GM12878 (cell line): Measurements from ENCODE around the gene PSMD1. TPM values are rescaled to one million over a fixed set of nuclear protein-coding genes. Genes with fewer than 3 reads are reported as not detected.

Experiments used
- ATAC-seq: fragments of 200-7000 bp; cut with Tn5 transposase; 3 replicates; pipeline ENCODE4 v1.9.1; 2020; ENCODE audit warnings: mild to moderate bottlenecking, moderate library complexity
- BruUV-seq: library from RNA; stranded (reverse); fragments of 400-500 nt; replicated peaks from 2 replicates; lab custom pipeline; 2021; lab: Mats Ljungman, UMichigan
- CTCF ChIA-PET: fragments of 300-600 bp; sonication (Branson Sonifier 250); formaldehyde crosslinking; extraction: SDS; loops from one replicate; lab custom pipeline; 2021; ENCODE audit warnings: inconsistent platforms; lab: Yijun Ruan, JAX
- POLR2A ChIA-PET: fragments of 350-600 bp; formaldehyde crosslinking; extraction: SDS; loops from one replicate; lab custom pipeline; 2021; ENCODE audit warnings: inconsistent platforms; lab: Charles Lee
- RAD21 ChIA-PET: fragments of 300-600 bp; sonication (Branson Sonifier 250); formaldehyde crosslinking; loops from one replicate; lab custom pipeline; 2023; ENCODE audit warnings: antibody characterized with exemption; ENCODE audit not compliant: unreplicated experiment; lab: Charles Lee
- SMC1A ChIA-PET: fragments of 300-600 bp; sonication (Branson Sonifier 250); formaldehyde crosslinking; loops from one replicate; lab custom pipeline; 2023; ENCODE audit not compliant: unreplicated experiment, uncharacterized antibody; lab: Charles Lee
- DNase-seq: peaks from one replicate; pipeline ENCODE4 v3.0.0-alpha.2; 2011; ENCODE audit warnings: low read depth, low spot score
- FAIRE-seq: peaks from 3 replicates; lab custom pipeline; 2011; peaks lifted over from hg19 to GRCh38; lab: Jason Lieb, UNC
- H2AFZ ChIP-seq: 2 replicates; pipeline ENCODE4 v1.6.0; 2011; ENCODE audit warnings: low read depth, low read length, control low read depth; ENCODE audit not compliant: control insufficient read depth
- H3K27ac ChIP-seq: 2 replicates; pipeline ENCODE4 v1.5.1; 2011; ENCODE audit warnings: control low read depth; ENCODE audit not compliant: control insufficient read depth, insufficient read depth
- H3K27me3 ChIP-seq, 2 experiments: replicated peaks in 1 of 2; 2 replicates each; pipeline versions ENCODE4 v1.6.0 to v1.6.1; 2011; ENCODE audit warnings: low read length in 1 of 2; ENCODE audit not compliant: control insufficient read depth in 2 of 2, insufficient read depth in 2 of 2
- H3K36me3 ChIP-seq, 2 experiments: 2 replicates each; pipeline ENCODE4 v1.5.1; 2011; ENCODE audit warnings: low read length in 1 of 2; ENCODE audit not compliant: control insufficient read depth in 2 of 2, insufficient read depth in 2 of 2
- H3K4me1 ChIP-seq: 2 replicates; pipeline ENCODE4 v1.6.1; 2011; ENCODE audit warnings: mild to moderate bottlenecking, low read length, moderate library complexity, mixed read lengths; ENCODE audit not compliant: control insufficient read depth, insufficient read depth
- H3K4me2 ChIP-seq: 2 replicates; pipeline ENCODE4 v1.6.0; 2011; ENCODE audit warnings: control low read depth; ENCODE audit not compliant: control insufficient read depth, insufficient read depth
- H3K4me3 ChIP-seq: fragments of 200-600 bp; sonication (generic); 2 replicates; pipeline ENCODE4 v1.5.1; 2016
- H3K79me2 ChIP-seq: 2 replicates; pipeline ENCODE4 v1.6.0; 2011; ENCODE audit warnings: low read length; ENCODE audit not compliant: control insufficient read depth, insufficient read depth
- H3K9ac ChIP-seq: 2 replicates; pipeline ENCODE4 v1.8.0; 2011; ENCODE audit warnings: low read length, control low read depth, mixed read lengths; ENCODE audit not compliant: control insufficient read depth, insufficient read depth
- H3K9me3 ChIP-seq: replicated peaks from 3 replicates; pipeline ENCODE4 v1.5.1; 2011; ENCODE audit warnings: mild to moderate bottlenecking, low read length; ENCODE audit not compliant: control insufficient read depth, insufficient read depth
- H4K20me1 ChIP-seq: 2 replicates; pipeline ENCODE4 v1.6.0; 2011; ENCODE audit not compliant: control insufficient read depth, insufficient read depth
- BACH1 ChIP-seq: fragments of 450-650 bp; IDR thresholded peaks from 2 replicates; pipeline ENCODE4 v1.6.1; 2017; ENCODE audit warnings: mild to moderate bottlenecking, borderline replicate concordance
- CHD2 ChIP-seq: IDR thresholded peaks from 2 replicates; pipeline ENCODE4 v1.6.1; 2011; ENCODE audit warnings: low read depth, low read length, improper control_type of control experiment, borderline replicate concordance
- CUX1 ChIP-seq: IDR thresholded peaks from 2 replicates; pipeline ENCODE4 v1.6.1; 2012; ENCODE audit warnings: improper control_type of control experiment, low read depth, low read length; ENCODE audit not compliant: insufficient replicate concordance
- IRF4 ChIP-seq: IDR thresholded peaks from 2 replicates; pipeline ENCODE4 v1.6.1; 2011; ENCODE audit warnings: low read depth, low read length
- MYB ChIP-seq: fragments of 150-350 bp; IDR thresholded peaks from 2 replicates; pipeline ENCODE4 v1.6.1; 2014; ENCODE audit warnings: mild to moderate bottlenecking, low read depth, low read length, borderline replicate concordance
- NRF1 ChIP-seq: conservative IDR thresholded peaks from 2 replicates; pipeline ENCODE4 v1.6.1; 2011; ENCODE audit warnings: mild to moderate bottlenecking, low read depth, low read length, improper control_type of control experiment
- POLR2AphosphoS5 ChIP-seq: IDR thresholded peaks from 2 replicates; pipeline ENCODE4 v1.6.1; 2011; ENCODE audit warnings: mild to moderate bottlenecking, low read length, inconsistent platforms
- RB1 ChIP-seq: fragments of 450-650 bp; formaldehyde crosslinking; IDR thresholded peaks from 2 replicates; pipeline ENCODE4 v1.6.1; 2017; ENCODE audit warnings: mild to moderate bottlenecking, borderline replicate concordance
- USF2 ChIP-seq: IDR thresholded peaks from 2 replicates; pipeline ENCODE4 v1.6.1; 2011; ENCODE audit warnings: low read depth, low read length, improper control_type of control experiment, borderline replicate concordance
- YBX1 ChIP-seq: fragments of 450-650 bp; IDR thresholded peaks from 2 replicates; pipeline ENCODE4 v1.6.1; 2016; ENCODE audit warnings: antibody characterized with exemption
- in situ Hi-C: fragments of 300-500 bp; cut with MboI; formaldehyde crosslinking; loops from 9 replicates; pipeline ENCODE4 v1.14.3; 2018; ENCODE audit warnings: mixed read lengths
- intact Hi-C: fragments of 100-400 bp; cut with micrococcal nuclease; formaldehyde crosslinking; loops from one replicate; pipeline ENCODE4 v1.14.2; 2022; ENCODE audit not compliant: unreplicated experiment
- polyA plus RNA-seq, 11 experiments: library from polyadenylated mRNA; depleted of rRNA in 4 of 11; unstranded in 6 of 11; stranded (reverse) in 5 of 11; fragments of >200 nt; fragmentation: Nextera tagmentation in 4 of 11; fragmentation: Illumina TruSeq in 1 of 11; extraction: Ambion mirVana in 4 of 11; extraction: Trizol in 1 of 11; gene quantifications; 1 replicate in 1 of 11; 2 replicates in 10 of 11; pipeline versions ENCODE4 v1.2.1 to v1.2.3, GENCODE V29; 2011 to 2016; ENCODE audit warnings: inconsistent platforms in 2 of 11, missing spikeins in 2 of 11, low read depth in 1 of 11
- total RNA-seq, 4 experiments: library from RNA; depleted of rRNA in 3 of 4; stranded (reverse); fragments of >200 nt in 3 of 4; fragmentation: Illumina TruSeq in 1 of 4; extraction: Trizol in 1 of 4; gene quantifications; 2 replicates each; pipeline versions ENCODE4 v1.2.1 to v1.2.3, GENCODE V29; 2013 to 2021
- TF ChIP-seq, protein P1 (sequence below): IDR thresholded peaks from 2 replicates; pipeline ENCODE4 v1.6.1; 2012; ENCODE audit warnings: mild to moderate bottlenecking, low read depth, low read length
- TF ChIP-seq, protein P2 (sequence below): IDR thresholded peaks from 2 replicates; pipeline ENCODE4 v1.6.1; 2012; ENCODE audit warnings: low read depth, low read length, improper control_type of control experiment
- TF ChIP-seq, protein P3 (sequence below): IDR thresholded peaks from 2 replicates; pipeline ENCODE4 v1.6.1; 2011; ENCODE audit warnings: borderline replicate concordance, low read depth, mild to moderate bottlenecking, moderate library complexity, mixed read lengths, low read length; ENCODE audit not compliant: insufficient read depth; ENCODE audit errors: extremely low read length

The PSMD1 gene
- total and polyA plus RNA-seq, 10 of the 15 experiments (the other 5 are each of a cell fraction or from before 2014, with no cell fraction given), result 87.4 to 220 (median 139) TPM

DNA sequence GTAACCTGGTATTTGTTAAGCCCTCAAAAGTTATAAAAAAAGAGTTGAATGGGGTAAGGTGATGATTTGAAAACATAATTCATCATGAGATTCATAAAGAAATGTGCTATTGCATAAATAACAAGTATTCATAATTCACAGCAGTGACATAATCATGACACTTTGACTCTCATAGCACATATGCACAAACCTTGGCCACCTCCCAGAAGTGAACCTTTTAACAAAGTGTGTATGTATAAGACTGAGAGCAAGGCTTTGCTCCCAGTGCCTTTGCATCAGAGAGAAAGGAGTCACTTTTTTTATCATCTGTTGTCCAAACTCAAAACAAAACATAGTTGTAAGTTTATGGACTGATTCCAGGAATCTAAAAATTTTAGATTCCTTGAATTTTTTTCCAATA lies 83.1 kb downstream of the PSMD1 start:
- no TSS peak for BruUV-seq
- H3K27me3 ChIP-seq, result no peaks in the 10 kb centered on the region
- intact Hi-C loops, result no loop called here
- RAD21 ChIA-PET, result no interaction called here
- no peak for ATAC-seq
- POLR2A ChIA-PET, result interaction anchor here (0.6 kb wide), 2 partner anchors 23 to 34 kb away, joined by 4 to 5 read pairs; no protein-coding TSS in a partner anchor
- no peak for TF ChIP-seq POLR2AphosphoS5
- TF ChIP-seq, protein P1, sequence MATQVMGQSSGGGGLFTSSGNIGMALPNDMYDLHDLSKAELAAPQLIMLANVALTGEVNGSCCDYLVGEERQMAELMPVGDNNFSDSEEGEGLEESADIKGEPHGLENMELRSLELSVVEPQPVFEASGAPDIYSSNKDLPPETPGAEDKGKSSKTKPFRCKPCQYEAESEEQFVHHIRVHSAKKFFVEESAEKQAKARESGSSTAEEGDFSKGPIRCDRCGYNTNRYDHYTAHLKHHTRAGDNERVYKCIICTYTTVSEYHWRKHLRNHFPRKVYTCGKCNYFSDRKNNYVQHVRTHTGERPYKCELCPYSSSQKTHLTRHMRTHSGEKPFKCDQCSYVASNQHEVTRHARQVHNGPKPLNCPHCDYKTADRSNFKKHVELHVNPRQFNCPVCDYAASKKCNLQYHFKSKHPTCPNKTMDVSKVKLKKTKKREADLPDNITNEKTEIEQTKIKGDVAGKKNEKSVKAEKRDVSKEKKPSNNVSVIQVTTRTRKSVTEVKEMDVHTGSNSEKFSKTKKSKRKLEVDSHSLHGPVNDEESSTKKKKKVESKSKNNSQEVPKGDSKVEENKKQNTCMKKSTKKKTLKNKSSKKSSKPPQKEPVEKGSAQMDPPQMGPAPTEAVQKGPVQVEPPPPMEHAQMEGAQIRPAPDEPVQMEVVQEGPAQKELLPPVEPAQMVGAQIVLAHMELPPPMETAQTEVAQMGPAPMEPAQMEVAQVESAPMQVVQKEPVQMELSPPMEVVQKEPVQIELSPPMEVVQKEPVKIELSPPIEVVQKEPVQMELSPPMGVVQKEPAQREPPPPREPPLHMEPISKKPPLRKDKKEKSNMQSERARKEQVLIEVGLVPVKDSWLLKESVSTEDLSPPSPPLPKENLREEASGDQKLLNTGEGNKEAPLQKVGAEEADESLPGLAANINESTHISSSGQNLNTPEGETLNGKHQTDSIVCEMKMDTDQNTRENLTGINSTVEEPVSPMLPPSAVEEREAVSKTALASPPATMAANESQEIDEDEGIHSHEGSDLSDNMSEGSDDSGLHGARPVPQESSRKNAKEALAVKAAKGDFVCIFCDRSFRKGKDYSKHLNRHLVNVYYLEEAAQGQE, result no peak
- TF ChIP-seq, protein P2, sequence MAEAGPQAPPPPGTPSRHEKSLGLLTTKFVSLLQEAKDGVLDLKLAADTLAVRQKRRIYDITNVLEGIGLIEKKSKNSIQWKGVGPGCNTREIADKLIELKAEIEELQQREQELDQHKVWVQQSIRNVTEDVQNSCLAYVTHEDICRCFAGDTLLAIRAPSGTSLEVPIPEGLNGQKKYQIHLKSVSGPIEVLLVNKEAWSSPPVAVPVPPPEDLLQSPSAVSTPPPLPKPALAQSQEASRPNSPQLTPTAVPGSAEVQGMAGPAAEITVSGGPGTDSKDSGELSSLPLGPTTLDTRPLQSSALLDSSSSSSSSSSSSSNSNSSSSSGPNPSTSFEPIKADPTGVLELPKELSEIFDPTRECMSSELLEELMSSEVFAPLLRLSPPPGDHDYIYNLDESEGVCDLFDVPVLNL, result no peak
- TF ChIP-seq, protein P3, sequence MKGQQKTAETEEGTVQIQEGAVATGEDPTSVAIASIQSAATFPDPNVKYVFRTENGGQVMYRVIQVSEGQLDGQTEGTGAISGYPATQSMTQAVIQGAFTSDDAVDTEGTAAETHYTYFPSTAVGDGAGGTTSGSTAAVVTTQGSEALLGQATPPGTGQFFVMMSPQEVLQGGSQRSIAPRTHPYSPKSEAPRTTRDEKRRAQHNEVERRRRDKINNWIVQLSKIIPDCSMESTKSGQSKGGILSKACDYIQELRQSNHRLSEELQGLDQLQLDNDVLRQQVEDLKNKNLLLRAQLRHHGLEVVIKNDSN, result no peak
- no peak for TF ChIP-seq CHD2
- TF ChIP-seq RB1, result no peak
- no peak for TF ChIP-seq NRF1
- no peak for TF ChIP-seq YBX1
- TF ChIP-seq BACH1, result no peak
- no peak for TF ChIP-seq USF2
- TF ChIP-seq CUX1, result no peak
- no peak for TF ChIP-seq MYB
- no peak for TF ChIP-seq IRF4
- H2AFZ ChIP-seq, result no peak overlapping the region
- no peak for FAIRE-seq
- peaks cover 0 to 6% of the 10 kb centered on the region in 2 experiments; a peak in 2 of 4 replicates for H3K36me3 ChIP-seq
- H3K4me2 ChIP-seq, result no peak overlapping the region
- H4K20me1 ChIP-seq, result no peaks in the 10 kb centered on the region
- no peak overlapping the region for H3K4me3 ChIP-seq
- H3K27ac ChIP-seq, result no peak overlapping the region
- peaks cover 1% of the 10 kb centered on the region; the same call in 1 of the 2 replicates for H3K79me2 ChIP-seq
- in situ Hi-C loops, result no loop called here
- no peaks in the 10 kb centered on the region for H3K4me1 ChIP-seq
- SMC1A ChIA-PET, result no interaction called here
- no peaks in the 10 kb centered on the region for H3K9me3 ChIP-seq
- DNase-seq, result no peak
- CTCF ChIA-PET, result no interaction called here
- no peak overlapping the region for H3K9ac ChIP-seq
